HEK293T (cell line): ENCODE results near the gene SMIM13.

ENCODE experiments used
- BHLHE40 ChIP-seq: fragments of 450-650 bp; IDR thresholded peaks from 2 replicates; pipeline ENCODE4 v1.6.1; 2016; ENCODE audit warnings: mild to moderate bottlenecking, moderate library complexity, borderline replicate concordance
- ELF4 ChIP-seq: fragments of 450-650 bp; IDR thresholded peaks from 2 replicates; pipeline ENCODE4 v1.6.1; 2017; ENCODE audit warnings: antibody characterized with exemption
- FOXK2 ChIP-seq: fragments of 450-650 bp; IDR thresholded peaks from 2 replicates; pipeline ENCODE4 v1.6.1; 2016; ENCODE audit warnings: mild to moderate bottlenecking
- FOXM1 ChIP-seq: fragments of 450-650 bp; IDR thresholded peaks from 2 replicates; pipeline ENCODE4 v1.6.1; 2017; ENCODE audit warnings: mild to moderate bottlenecking, borderline replicate concordance
- L3MBTL2 ChIP-seq: fragments of 450-650 bp; conservative IDR thresholded peaks from 2 replicates; pipeline ENCODE4 v1.6.1; 2016; ENCODE audit warnings: mild to moderate bottlenecking
- TARDBP ChIP-seq: fragments of 450-650 bp; IDR thresholded peaks from 2 replicates; pipeline ENCODE4 v1.6.1; 2016
- ZNF384 ChIP-seq: fragments of 450-650 bp; IDR thresholded peaks from 2 replicates; pipeline ENCODE4 v1.6.1; 2016

DNA sequence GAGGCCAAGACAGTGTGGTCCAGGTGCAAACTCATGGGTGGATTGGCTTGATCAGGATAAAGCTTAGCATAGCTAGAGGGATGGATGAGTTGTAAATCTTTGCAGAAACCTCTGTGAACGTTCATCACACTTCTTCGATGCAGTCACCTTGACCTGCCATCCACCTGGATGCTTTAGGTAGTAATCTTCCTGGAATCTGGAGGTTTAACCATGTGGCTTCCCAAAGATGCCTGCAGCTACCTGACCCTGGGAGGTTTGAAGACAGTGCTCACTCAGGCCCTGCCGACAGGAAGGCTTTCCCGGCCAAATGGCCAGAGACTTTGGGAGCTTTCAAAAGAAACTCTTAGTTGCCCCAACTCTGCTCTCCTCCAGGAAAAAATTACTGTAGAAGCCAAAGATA lies 73.3 kb downstream of the SMIM13 start:
- TF ChIP-seq L3MBTL2 (no peak), BHLHE40 (no peak), ELF4 (no peak), FOXM1 (no peak), FOXK2 (no peak), TARDBP (no peak), ZNF384 (no peak)
